ENCODE measurements around the gene KRABD2.
"Not testable (repeated sequence)": the region's sequence is repeated elsewhere in the genome, so short reads cannot be mapped to it uniquely, and the experiment has no call there.

Gene KRABD2

DNA sequence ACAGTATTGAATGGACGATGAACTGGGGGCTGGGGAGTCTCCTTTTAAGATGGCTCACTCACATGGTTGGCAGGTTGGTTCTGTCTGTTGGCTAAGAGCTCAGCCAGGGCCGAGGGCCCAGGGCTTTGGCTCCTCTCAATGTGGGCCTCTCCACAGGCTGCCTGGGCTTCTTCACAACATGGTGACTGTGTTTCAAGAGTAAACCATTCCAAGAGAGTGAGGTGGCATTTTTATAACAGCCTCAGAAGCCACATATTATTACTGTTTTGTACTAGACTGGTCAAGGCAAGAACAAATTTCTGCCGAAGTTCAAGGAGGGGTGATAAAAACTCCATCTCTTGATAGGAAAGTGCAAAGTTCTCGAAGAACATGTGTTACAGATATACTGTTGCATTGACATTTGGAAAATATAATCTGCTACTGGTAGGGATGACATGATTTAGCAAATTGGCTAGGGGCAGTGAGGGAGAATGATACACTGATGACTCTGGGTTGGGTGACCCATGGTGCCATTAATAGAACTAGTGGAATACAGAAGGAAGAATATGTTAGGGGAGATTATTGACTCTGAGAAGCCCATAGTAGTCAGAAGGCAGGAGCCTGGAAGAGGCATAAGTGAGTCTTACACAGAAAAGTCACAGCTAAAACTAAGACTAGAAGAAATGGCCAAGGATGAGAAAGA lies 13.7 kb downstream of the KRABD2 start:
- DNase-seq (ENCODE audit: low spot score) (no peak), FAIRE-seq (no peak)

DNA sequence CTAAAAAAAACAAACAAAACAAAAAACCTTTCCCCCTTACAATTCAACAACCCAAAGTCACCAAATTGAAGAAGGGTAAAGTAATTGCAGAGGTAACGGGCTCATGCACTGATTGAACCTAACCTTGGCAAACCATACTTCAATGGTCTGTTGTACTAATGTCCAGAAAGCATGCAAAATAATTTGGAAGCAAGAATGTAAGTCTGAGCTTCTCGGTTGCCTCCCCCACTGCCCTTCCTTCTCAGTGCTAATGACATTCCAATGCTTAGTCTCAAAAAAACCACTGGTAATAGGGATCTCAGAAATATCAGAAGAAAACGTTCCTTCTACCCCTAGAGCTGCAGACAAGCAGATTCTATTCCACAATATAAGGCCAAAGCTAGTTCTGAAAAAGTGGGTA lies 15.8 kb downstream of the KRABD2 start:
- DNase-seq (ENCODE audit: low spot score) (no peak), FAIRE-seq (no peak)

DNA sequence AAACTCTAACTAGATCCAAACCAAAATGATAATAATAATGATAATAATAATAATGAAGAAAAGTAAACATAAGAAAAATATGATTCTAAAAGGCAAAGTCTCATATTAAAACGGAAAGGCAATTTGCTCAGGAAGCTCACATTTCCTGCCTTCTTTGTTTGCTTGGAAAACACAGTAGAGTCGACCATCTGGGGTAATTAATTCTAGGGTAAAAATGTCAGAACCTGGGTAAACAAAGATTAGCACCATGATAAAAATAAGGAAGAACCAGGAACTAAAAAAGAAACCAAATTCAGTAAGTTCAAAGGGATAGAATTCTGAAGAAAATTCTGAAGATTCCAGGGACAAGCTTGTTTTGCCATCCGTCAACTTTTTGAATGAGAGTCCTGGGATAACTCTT lies 16.2 kb downstream of the KRABD2 start:
- DNase-seq (ENCODE audit: low spot score) (no peak), FAIRE-seq (no peak)

- no peak for FAIRE-seq
- DNase-seq (ENCODE audit: low spot score) = no peak
Measured at GRCh38 chr17:8359769-8360168, 16.7 kb downstream of the KRABD2 start.

DNA sequence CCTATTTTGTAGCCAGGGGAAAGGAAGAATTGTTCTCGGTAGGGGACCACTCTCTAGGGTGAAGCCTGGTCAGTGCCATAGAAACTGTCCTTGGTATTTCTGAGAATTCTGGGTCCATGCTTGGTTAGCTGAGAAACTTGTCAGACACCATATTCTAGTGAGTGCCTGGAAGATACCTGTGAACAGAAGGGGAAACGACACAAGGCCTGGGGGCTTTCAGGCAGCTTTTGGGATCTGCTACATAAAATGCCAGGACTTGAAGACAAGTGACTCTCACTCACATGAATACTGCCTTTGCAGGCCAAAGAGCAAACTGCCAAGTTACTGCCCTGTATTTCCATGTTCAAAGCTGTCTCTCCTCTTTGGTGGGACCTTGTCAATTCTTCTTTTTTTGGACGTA lies 18.6 kb downstream of the KRABD2 start:
- DNase-seq (ENCODE audit: low spot score) (no peak), FAIRE-seq (no peak)

DNA sequence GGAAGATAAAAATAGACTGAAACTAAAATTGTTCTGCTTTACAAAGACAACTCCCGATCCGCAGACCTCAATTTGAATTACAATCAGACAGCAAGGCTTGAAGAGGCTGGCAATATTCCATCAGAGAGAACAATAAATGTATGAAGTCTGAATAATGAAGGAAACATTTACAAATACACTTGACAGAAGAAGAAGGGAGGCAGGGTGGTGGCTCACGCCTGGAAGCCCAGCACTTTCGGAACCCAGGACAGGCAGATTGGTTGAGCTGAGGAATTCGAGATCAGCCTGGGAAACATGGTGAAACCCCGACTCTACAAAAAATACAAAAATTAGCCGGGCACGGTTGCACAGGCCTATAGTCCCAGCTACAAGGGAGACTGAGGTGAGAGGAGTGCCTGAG lies 22.3 kb downstream of the KRABD2 start:
- DNase-seq (ENCODE audit: low spot score) (no peak), FAIRE-seq (no peak)

DNA sequence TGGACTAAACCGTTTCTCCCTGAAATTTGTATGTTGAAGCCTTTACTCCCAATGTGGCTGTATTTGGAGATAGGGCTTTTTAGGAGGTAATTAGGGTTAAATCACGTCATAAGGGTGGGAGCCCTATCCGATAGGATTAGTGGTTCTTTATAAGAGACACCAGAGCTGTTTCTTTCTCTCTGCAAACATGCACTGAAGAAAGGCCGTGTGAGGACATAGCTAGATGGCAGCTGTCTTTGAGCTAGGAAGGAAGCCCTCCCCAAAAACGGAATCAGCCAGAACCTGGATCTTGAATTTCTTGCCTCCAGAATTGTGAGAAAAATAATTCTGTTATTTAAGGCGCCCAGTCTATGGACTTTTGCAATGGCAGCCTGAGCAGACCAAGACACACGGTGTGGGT lies 22.8 kb downstream of the KRABD2 start:
- FAIRE-seq = no peak

DNA sequence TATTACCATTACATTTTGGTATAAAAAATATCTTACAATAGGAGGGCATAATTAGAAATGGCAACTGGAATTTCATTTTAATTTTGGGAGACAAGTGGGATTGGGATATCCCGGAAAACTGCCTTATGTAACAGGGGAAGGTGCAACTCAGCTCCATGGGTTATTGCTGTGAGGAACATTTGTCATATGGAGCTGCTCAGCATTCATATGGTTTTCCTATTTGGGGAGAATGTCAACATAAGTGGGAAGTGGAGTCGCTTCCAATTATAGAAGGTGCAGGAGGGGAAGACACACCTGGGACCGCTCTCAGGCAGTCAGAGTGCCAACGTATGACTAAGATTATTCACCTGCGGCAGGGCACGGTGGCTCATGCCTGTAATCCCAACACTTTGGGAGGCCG lies 26.2 kb downstream of the KRABD2 start:
- DNase-seq (ENCODE audit: low spot score) (no peak), FAIRE-seq (no peak)

More for the DNA sequence above, 22.8 kb downstream of the KRABD2 start:
- DNase-seq (ENCODE audit: low spot score) = no peak

DNA sequence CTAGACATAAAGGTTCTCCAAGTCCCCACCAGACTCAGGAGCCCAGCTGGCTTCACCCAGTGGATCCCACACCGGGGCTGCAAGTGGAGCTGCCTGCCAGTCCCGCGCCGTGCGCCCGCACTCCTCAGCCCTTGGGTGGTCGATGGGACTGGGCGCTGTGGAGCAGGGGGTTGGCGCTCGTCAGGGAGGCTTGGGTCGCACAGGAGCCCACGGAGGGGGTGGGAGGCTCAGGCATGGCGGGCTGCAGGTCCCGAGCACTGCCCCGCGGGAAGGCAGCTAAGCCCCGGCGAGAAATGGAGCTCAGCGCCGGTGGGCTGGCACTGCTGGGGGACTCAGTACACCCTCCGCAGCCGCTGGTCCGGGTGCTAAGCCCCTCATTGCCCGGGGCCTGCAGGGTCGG lies 29.5 kb downstream of the KRABD2 start:
- FAIRE-seq; DNase-seq (ENCODE audit: low spot score): not testable (repeated sequence)

DNA sequence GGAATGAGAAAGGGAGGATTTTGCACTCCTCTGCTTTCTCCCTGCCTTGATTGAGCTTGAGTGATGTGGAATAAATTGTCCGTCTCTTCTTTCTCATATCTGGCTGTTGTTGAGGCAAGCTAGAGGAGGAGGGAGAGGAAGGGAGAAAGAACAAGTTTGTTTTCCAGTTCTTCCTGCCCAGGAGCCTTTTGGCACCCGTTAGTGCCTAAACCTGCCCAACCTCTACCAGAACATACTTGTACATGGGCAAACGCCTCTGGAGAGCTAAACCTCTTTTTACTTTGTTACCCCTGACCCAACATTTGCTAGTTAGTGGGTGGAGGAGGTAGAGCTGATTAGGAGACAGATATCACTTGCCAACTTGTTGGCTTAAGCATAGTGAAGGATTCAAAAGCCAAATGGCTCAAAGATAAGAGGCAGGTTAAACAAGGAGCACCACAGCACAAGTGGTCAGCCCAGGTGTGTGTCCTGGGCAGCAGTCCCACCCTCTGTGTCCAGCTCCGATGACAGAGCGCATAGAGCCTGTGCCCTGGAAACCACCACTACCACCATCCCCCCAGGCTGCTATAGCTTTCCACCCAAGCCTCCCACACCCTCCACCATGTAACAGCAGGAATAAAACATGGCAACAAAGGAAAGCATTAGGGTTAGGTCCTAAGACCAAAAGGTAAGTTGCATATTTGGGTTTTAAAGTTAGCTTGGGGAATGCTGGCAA lies 30.4 kb downstream of the KRABD2 start:
- no peak for FAIRE-seq

DNA sequence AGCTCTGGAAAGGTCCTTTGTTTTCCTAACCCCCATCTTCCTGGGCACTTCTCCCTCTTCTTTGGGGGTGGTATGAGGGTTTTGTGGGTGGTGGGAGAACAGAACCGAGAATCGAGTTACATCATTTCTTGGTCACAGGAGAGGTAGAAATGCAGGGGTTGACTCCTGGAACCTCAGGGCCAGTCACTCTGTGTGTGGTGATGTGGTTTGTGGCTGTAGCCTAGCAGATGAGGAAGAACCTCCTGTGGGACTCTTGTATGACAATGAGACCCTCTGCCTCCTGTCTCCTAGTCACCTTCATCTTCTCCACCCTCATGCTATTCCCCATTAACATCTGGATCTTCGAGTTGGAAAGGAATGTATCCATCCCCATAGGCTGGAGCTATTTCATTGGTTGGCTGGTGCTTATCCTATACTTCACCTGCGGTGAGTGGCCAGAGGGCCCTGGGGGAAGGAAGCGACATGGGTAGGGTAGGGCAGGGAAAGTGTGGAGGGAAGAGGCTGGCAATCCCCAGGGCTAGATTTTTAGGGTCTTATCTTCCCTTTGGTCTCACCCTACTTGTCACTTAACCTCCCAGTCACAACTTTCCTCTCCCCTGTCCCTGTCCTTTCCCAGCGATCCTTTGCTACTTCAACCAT lies 31.3 kb downstream of the KRABD2 start:
- no peak for FAIRE-seq
- DNase-seq (ENCODE audit: low spot score) = no peak

More for the DNA sequence above, 30.4 kb downstream of the KRABD2 start:
- no peak for DNase-seq (ENCODE audit: low spot score)

DNA sequence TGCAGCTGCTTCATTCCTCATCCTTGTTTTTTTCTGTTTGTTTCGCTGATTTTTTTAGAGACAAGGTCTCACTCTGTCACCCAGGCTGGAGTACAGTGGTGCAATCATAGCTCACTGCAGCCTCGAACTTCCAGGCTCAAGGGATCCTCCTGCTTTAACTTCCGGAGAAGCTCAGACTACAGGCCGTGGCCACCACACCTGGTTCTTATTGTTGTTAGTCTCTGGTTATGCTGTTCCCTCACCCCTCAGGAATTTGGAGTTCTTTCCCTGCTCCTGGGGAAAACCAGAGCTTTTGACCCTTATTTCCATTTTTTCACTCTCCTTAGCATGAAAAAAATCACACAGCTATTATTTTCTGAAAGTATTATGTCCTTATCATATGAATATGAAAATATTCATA lies 35.0 kb downstream of the KRABD2 start:
- FAIRE-seq (no peak), DNase-seq (ENCODE audit: low spot score) (no peak)

DNA sequence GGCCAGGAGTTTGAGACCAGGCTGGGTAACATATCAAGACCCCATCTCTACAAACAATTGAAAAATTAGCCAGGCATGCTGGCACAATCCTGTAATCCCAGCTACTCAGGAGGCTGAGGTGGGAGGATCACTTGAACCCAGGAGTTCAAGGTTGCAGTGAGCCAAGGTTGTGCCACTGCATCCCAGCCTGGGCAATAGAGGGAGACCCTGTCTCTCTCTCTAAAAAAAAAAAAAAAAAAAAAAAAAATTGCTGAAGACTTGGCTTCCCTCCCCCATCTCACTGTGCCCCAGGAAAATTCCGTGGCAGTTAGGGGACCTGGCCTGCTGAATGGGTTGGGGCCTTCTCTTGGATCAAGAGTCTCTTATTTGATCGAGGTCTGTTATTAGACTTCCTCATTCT lies 37.0 kb downstream of the KRABD2 start, which contains the start of gene ODF4:
ODF4 (plus strand) TSS at position 301 of the 400 bp plus-strand sequence. CDS start 212 bp downstream, outside the sequence.
- FAIRE-seq = no peak
- DNase-seq (ENCODE audit: low spot score) = no peak

DNA sequence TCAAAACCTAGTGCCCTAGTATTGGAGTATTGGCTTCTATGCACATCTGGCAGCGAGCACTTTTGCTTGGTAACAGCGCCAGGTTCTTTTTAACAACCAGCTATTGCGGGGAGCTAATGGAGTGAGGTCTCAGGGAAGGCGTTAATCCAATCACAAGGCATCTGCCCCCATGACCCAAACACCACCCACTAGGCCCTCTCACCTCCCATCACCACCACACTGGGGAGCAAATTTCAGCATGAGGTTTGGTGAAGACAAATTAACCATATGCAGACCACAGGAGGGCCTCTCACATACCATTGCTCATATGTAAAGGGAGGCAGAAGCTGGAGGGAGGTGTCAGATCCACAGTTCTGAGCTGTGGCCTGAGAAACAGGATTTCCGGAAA lies 37.8 kb downstream of the KRABD2 start:
- DNase-seq (ENCODE audit: low spot score) = no peak
- no peak for FAIRE-seq

- DNase-seq (ENCODE audit: low spot score) = no peak
- no peak for FAIRE-seq
Measured at GRCh38 chr17:8337802-8338752, 38.4 kb downstream of the KRABD2 start.

DNA sequence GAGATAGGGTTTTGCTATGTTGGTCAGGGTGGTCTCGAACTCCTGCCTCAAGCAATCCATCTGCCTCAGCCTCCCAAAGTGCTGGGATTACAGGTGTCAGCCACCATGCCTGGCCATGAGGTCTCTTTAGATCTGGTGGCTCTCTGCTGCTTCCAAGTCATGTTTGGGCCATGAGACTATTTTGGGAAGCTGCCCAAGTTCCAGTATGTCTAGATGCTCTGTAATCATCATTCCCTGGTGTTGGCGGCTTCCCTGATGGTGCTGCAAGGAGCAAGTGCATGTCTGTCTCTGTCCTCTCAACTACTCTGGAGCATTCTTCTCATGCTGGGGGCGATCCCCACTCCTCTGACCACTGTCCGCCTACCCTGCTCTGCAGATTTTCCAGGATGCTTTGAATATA lies 43.2 kb downstream of the KRABD2 start:
- no peak for DNase-seq (ENCODE audit: low spot score)
- FAIRE-seq = no peak

GRCh38 chr17:8332688-8333087 lies 43.8 kb downstream of the KRABD2 start:
- no peak for FAIRE-seq

GRCh38 chr17:8332128-8332527 lies 44.4 kb downstream of the KRABD2 start:
- FAIRE-seq (no peak), DNase-seq (ENCODE audit: low spot score) (no peak)

More at GRCh38 chr17:8332688-8333087, 43.8 kb downstream of the KRABD2 start:
- DNase-seq (ENCODE audit: low spot score) = no peak

DNA sequence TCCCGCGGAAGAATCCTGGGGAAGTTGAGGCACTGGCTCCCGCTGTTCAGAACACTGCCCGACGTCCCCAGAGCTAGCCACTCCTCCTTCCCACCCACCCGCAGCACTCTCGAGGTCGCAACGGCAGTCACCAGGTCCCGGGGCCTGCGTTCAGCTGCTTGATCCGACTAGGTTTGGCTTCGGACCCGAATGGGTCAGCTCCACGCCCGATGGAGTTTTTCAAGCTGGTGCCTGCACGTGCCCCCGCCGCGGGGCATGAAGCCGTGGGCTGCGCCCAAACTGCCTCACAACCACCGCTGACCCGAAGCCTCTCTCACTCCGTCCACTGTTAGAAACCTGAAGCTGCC lies 49.2 kb downstream of the KRABD2 start:
- no peak for DNase-seq (ENCODE audit: low spot score)
- FAIRE-seq = no peak

Data from RCC 7860 (cell line).